KOPT-K1 (cell line): Measurements from ENCODE around the gene RFTN1.

Source experiments
- H3K27ac ChIP-seq: fragments of 200-600 bp; sonication (generic); 2 replicates; pipeline ENCODE4 v1.5.1; 2016; ENCODE audit warnings: antibody characterized with exemption, mild to moderate bottlenecking, low read depth, low read length; ENCODE audit not compliant: poor library complexity, severe bottlenecking
- H3K36me3 ChIP-seq: fragments of 200-600 bp; sonication (generic); 2 replicates; pipeline ENCODE4 v1.5.1; 2017; ENCODE audit warnings: antibody characterized with exemption, mild to moderate bottlenecking, low read length, moderate library complexity; ENCODE audit not compliant: insufficient read depth
- H3K9me3 ChIP-seq: fragments of 200-600 bp; sonication (generic); 2 replicates; pipeline ENCODE4 v1.5.1; 2017; ENCODE audit warnings: antibody characterized with exemption, low read length, mild to moderate bottlenecking; ENCODE audit not compliant: insufficient read depth, poor library complexity, severe bottlenecking

Gene RFTN1

GRCh38 chr3:16461463-16462245 is 51.8 kb downstream of the RFTN1 start:
- H3K9me3 ChIP-seq = no peaks in the 10 kb centered on the region
- H3K27ac ChIP-seq = peak overlapping the region; percentile 67
- H3K36me3 ChIP-seq = no peaks in the 10 kb centered on the region

- H3K27ac ChIP-seq = no peak overlapping the region
- no peaks in the 10 kb centered on the region for H3K9me3 ChIP-seq
- no peaks in the 10 kb centered on the region for H3K36me3 ChIP-seq
These were observed 52.6 kb downstream of the RFTN1 start for GRCh38 chr3:16460886-16461285.

- Histone ChIP-seq H3K9me3 (no peaks in the 10 kb centered on the region), H3K27ac (no peak overlapping the region), H3K36me3 (no peaks in the 10 kb centered on the region)
These were observed 53.2 kb downstream of the RFTN1 start for GRCh38 chr3:16460273-16460672.

- Histone ChIP-seq H3K9me3 (no peaks in the 10 kb centered on the region), H3K36me3 (no peaks in the 10 kb centered on the region), H3K27ac (no peak overlapping the region)
These were observed 56.6 kb downstream of the RFTN1 start for GRCh38 chr3:16456784-16457415.

- H3K36me3 ChIP-seq = no peaks in the 10 kb centered on the region
- no peak overlapping the region for H3K27ac ChIP-seq
- no peaks in the 10 kb centered on the region for H3K9me3 ChIP-seq
These were observed 57.5 kb downstream of the RFTN1 start for GRCh38 chr3:16455966-16456365.

GRCh38 chr3:16455001-16455400 is 58.5 kb downstream of the RFTN1 start:
- Histone ChIP-seq H3K36me3 (no peaks in the 10 kb centered on the region), H3K9me3 (no peaks in the 10 kb centered on the region), H3K27ac (no peak overlapping the region)

GRCh38 chr3:16452261-16452660 is 61.2 kb downstream of the RFTN1 start:
- Histone ChIP-seq H3K27ac (no peak overlapping the region), H3K9me3 (no peaks in the 10 kb centered on the region), H3K36me3 (no peaks in the 10 kb centered on the region)

GRCh38 chr3:16449369-16449768 is 64.1 kb downstream of the RFTN1 start:
- Histone ChIP-seq H3K36me3 (no peaks in the 10 kb centered on the region), H3K27ac (no peak overlapping the region)

GRCh38 chr3:16448639-16449070 is 64.8 kb downstream of the RFTN1 start:
- Histone ChIP-seq H3K27ac (no peak overlapping the region), H3K36me3 (no peaks in the 10 kb centered on the region), H3K9me3 (no peaks in the 10 kb centered on the region)

More at GRCh38 chr3:16449369-16449768, 64.1 kb downstream of the RFTN1 start:
- H3K9me3 ChIP-seq = no peaks in the 10 kb centered on the region

GRCh38 chr3:16447135-16447534 is 66.4 kb downstream of the RFTN1 start:
- Histone ChIP-seq H3K27ac (no peak overlapping the region), H3K36me3 (no peaks in the 10 kb centered on the region), H3K9me3 (no peaks in the 10 kb centered on the region)

GRCh38 chr3:16444344-16444743 is 69.2 kb downstream of the RFTN1 start:
- no peaks in the 10 kb centered on the region for H3K36me3 ChIP-seq
- H3K27ac ChIP-seq = no peak overlapping the region
- H3K9me3 ChIP-seq = no peaks in the 10 kb centered on the region

GRCh38 chr3:16442730-16443129 is 70.8 kb downstream of the RFTN1 start:
- Histone ChIP-seq H3K9me3 (no peaks in the 10 kb centered on the region), H3K27ac (no peak overlapping the region), H3K36me3 (no peaks in the 10 kb centered on the region)

GRCh38 chr3:16441371-16441875 is 72.1 kb downstream of the RFTN1 start:
- Histone ChIP-seq H3K36me3 (no peaks in the 10 kb centered on the region), H3K27ac (no peak overlapping the region)

GRCh38 chr3:16439848-16440708 is 73.4 kb downstream of the RFTN1 start:
- Histone ChIP-seq H3K9me3 (no peaks in the 10 kb centered on the region), H3K27ac (no peak overlapping the region)

More at GRCh38 chr3:16441371-16441875, 72.1 kb downstream of the RFTN1 start:
- no peaks in the 10 kb centered on the region for H3K9me3 ChIP-seq

More at GRCh38 chr3:16439848-16440708, 73.4 kb downstream of the RFTN1 start:
- no peaks in the 10 kb centered on the region for H3K36me3 ChIP-seq
